Cardiac muscle cell (in vitro differentiated cells and primary cell): ENCODE measurements around the gene CD80. TPM values are rescaled to one million over a fixed set of nuclear protein-coding genes. Genes with fewer than 3 reads are reported as not detected.

Experiments used
- DNase-seq, 2 donors: peaks; one replicate each; pipeline versions ENCODE4 v3.0.0 to v3.0.0-alpha.2; 2010 to 2017; ENCODE audit warnings: low read depth in 1 of 2, low spot score in 1 of 2
- H3K27ac ChIP-seq: fragments of 200-600 bp; sonication (generic); 2 replicates; pipeline ENCODE4 v1.5.1; 2016
- H3K27me3 ChIP-seq: fragments of 200-600 bp; sonication (generic); 2 replicates; pipeline ENCODE4 v1.6.0; 2016; ENCODE audit warnings: control low read depth
- H3K36me3 ChIP-seq: fragments of 200-600 bp; sonication (generic); 2 replicates; pipeline ENCODE4 v1.5.1; 2016; ENCODE audit warnings: control low read depth
- H3K4me1 ChIP-seq: fragments of 200-600 bp; sonication (generic); 2 replicates; pipeline ENCODE4 v1.8.1; 2017; ENCODE audit warnings: low read depth, mild to moderate bottlenecking, mixed run types
- H3K4me3 ChIP-seq: fragments of 200-600 bp; sonication (generic); 2 replicates; pipeline ENCODE4 v1.5.1; 2016; ENCODE audit warnings: mild to moderate bottlenecking
- H3K9me3 ChIP-seq: fragments of 200-600 bp; sonication (generic); 2 replicates; pipeline ENCODE4 v1.5.1; 2017; ENCODE audit warnings: low read depth, mild to moderate bottlenecking, control low read depth
- CTCF ChIP-seq: IDR thresholded peaks from 2 replicates; pipeline ENCODE4 v1.5.1; 2012; ENCODE audit warnings: low read depth, mild to moderate bottlenecking, low read length
- polyA plus RNA-seq: library from polyadenylated mRNA; unstranded; fragments of >200 nt; fragmentation: Nextera tagmentation; extraction: Ambion mirVana; gene quantifications from 2 replicates; pipeline ENCODE4 v1.2.1, GENCODE V29; 2016
- total RNA-seq: library from RNA; depleted of rRNA; stranded (reverse); fragments of >200 nt; gene quantifications from 2 replicates; pipeline ENCODE4 v1.2.3, GENCODE V29; 2016

CD80 gene
- total and polyA plus RNA-seq, 2 experiments from 2014 or later: 0.39 TPM; not detected in 1

- H3K4me1 ChIP-seq: no peaks in the 10 kb centered on the region
- peak overlapping the region; percentile 38 for H3K4me3 ChIP-seq
- H3K27me3 ChIP-seq: no peaks in the 10 kb centered on the region
- H3K27ac ChIP-seq: peak overlapping the region; percentile 64
- no peaks in the 10 kb centered on the region for H3K36me3 ChIP-seq
- peak; percentile 23 to 58 for DNase-seq
- no peaks in the 10 kb centered on the region for H3K9me3 ChIP-seq
- TF ChIP-seq CTCF: no peak
Measured at GRCh38 chr3:119580067-119580760, 20.8 kb upstream of the CD80 start.

- DNase-seq: peak; percentile 81 to 85
- Histone ChIP-seq H3K27ac (peak within 1 kb of the TSS; percentile 64), H3K4me3 (peak within 1 kb of the TSS; percentile 38), H3K36me3 (no peaks in the 10 kb centered on the region), H3K27me3 (no peaks in the 10 kb centered on the region), H3K4me1 (no peaks in the 10 kb centered on the region), H3K9me3 (no peaks in the 10 kb centered on the region)
- TF ChIP-seq CTCF: no peak
Measured at GRCh38 chr3:119579366-119580066, 20.1 kb upstream of the CD80 start, which contains the start of gene ADPRH. TSS of gene ADPRH (plus strand) at chr3:119579492. CDS start at chr3:119582170, 2,678 bp downstream.

- TF ChIP-seq CTCF: no peak
- Histone ChIP-seq H3K4me3 (no peak overlapping the region), H3K27ac (no peak overlapping the region), H3K9me3 (no peaks in the 10 kb centered on the region), H3K36me3 (no peaks in the 10 kb centered on the region), H3K4me1 (no peaks in the 10 kb centered on the region), H3K27me3 (no peaks in the 10 kb centered on the region)
- no peak for DNase-seq
Measured at GRCh38 chr3:119575507-119575906, 16.1 kb upstream of the CD80 start.

GRCh38 chr3:119571688-119572087 is 12.3 kb upstream of the CD80 start:
- H3K36me3 ChIP-seq: no peaks in the 10 kb centered on the region
- H3K9me3 ChIP-seq: no peaks in the 10 kb centered on the region
- DNase-seq: no peak
- no peaks in the 10 kb centered on the region for H3K4me1 ChIP-seq
- H3K27me3 ChIP-seq: no peaks in the 10 kb centered on the region
- no peak overlapping the region for H3K27ac ChIP-seq
- no peak for TF ChIP-seq CTCF
- H3K4me3 ChIP-seq: no peak overlapping the region

GRCh38 chr3:119571230-119571629 is 11.8 kb upstream of the CD80 start:
- H3K9me3 ChIP-seq: no peaks in the 10 kb centered on the region
- H3K27ac ChIP-seq: no peak overlapping the region
- no peaks in the 10 kb centered on the region for H3K4me1 ChIP-seq
- no peak overlapping the region for H3K4me3 ChIP-seq
- TF ChIP-seq CTCF: no peak
- H3K36me3 ChIP-seq: no peaks in the 10 kb centered on the region
- no peak for DNase-seq
- no peaks in the 10 kb centered on the region for H3K27me3 ChIP-seq
